Ureter (tissue), 1 donor: ENCODE measurements around the gene MMP11. TPM values are rescaled to one million over a fixed set of nuclear protein-coding genes. Genes with fewer than 3 reads are reported as not detected.
A peak's percentile ranks its signal among the peaks of the same experiment; 100 is the strongest.

Experiments used
- DNase-seq: peaks from one replicate; pipeline ENCODE4 v3.0.0-alpha.2; 2020; ENCODE audit warnings: low spot score
- total RNA-seq: library from RNA; stranded (reverse); gene quantifications from one replicate; pipeline ENCODE4 v1.2.4, GENCODE V29; 2023
- donor health status: DM: yes; HTN: yes; CAD: no.

MMP11 gene
- total RNA-seq, 1 donor from 2014 or later = 1.5 TPM

GRCh38 chr22:23759566-23759965, 13.1 kb upstream of the MMP11 start:
- DNase-seq = no peak

GRCh38 chr22:23760056-23760455, 12.6 kb upstream of the MMP11 start:
- no peak for DNase-seq

GRCh38 chr22:23762842-23763578, 9.6 kb upstream of the MMP11 start, which contains the start of gene C22orf15:
C22orf15 (plus strand) TSS chr22:23762990; CDS start chr22:23763307, 317 bp downstream.
- DNase-seq = no peak

- DNase-seq = no peak
Observed at GRCh38 chr22:23763579-23763945, 9.1 kb upstream of the MMP11 start.

- DNase-seq = no peak
Observed at GRCh38 chr22:23763954-23764353, 8.7 kb upstream of the MMP11 start.

- DNase-seq = no peak
Observed at GRCh38 chr22:23764899-23765881, 7.5 kb upstream of the MMP11 start.

GRCh38 chr22:23767303-23767672, 5.4 kb upstream of the MMP11 start:
- DNase-seq = no peak

- peak; percentile 91 for DNase-seq
Observed at GRCh38 chr22:23767673-23768548, 4.7 kb upstream of the MMP11 start, which contains the start of gene CHCHD10. CHCHD10 (minus strand) TSS chr22:23767972; CDS start chr22:23767874, 98 bp downstream.

- no peak for DNase-seq
Observed at GRCh38 chr22:23769321-23769965, 3.2 kb upstream of the MMP11 start.

GRCh38 chr22:23772315-23772648, 367 bp upstream of the MMP11 start:
- no peak for DNase-seq

GRCh38 chr22:23773483-23774113, 949 bp downstream of the MMP11 start:
- no peak for DNase-seq

GRCh38 chr22:23774114-23774921, 1.7 kb downstream of the MMP11 start:
- no peak for DNase-seq

- DNase-seq = no peak
Observed at GRCh38 chr22:23774922-23775436, 2.3 kb downstream of the MMP11 start.

- DNase-seq = no peak
Observed at GRCh38 chr22:23775779-23776375, 3.2 kb downstream of the MMP11 start.

- DNase-seq = no peak
Observed at GRCh38 chr22:23777776-23778576, 5.3 kb downstream of the MMP11 start.

- DNase-seq = no peak
Observed at GRCh38 chr22:23778577-23778900, 5.9 kb downstream of the MMP11 start.

- DNase-seq = no peak
Observed at GRCh38 chr22:23779083-23779482, 6.4 kb downstream of the MMP11 start.

- DNase-seq = no peak
Observed at GRCh38 chr22:23779731-23780130, 7.1 kb downstream of the MMP11 start.
